Measurements from ENCODE around the gene OLFM1. TPM values are rescaled to one million over a fixed set of nuclear protein-coding genes. Genes with fewer than 3 reads are reported as not detected.
A peak's percentile ranks its signal among the peaks of the same experiment; 100 is the strongest.

The OLFM1 gene
- total and polyA plus RNA-seq, 4 donors: 2.0 to 5.9 (median 4.4) TPM

DNA sequence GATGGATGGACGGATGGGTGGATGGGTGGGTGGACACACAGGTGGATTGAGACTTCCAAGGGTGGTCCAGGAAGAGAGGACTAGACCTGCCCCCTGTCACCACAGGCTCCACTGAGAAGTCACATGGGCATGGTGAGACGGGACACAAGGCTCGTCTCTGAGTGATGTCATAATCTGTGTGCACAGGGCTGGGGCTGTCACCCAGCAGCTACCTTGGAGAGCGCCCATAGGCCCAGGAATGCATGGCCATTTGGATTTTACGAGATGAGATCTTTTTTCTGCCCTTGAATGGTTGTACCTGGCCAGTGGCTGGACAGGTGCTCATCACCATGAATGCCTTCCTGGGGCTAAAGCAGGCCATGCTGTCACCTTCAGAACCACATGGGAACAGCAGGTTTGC, 3.1 kb downstream of the OLFM1 start:
- Histone ChIP-seq H3K4me1 (ENCODE audit: control insufficient read depth in 4 of 4, insufficient read depth in 4 of 4, low read length in 3 of 4) (peaks cover 6 to 20% (median 13%) of the 10 kb centered on the region in 4 donors), H3K4me3 (ENCODE audit: low read depth in 1 of 3, low read length in 3 of 3) (no peak overlapping the region), H3K36me3 (ENCODE audit: control insufficient read depth in 4 of 4, insufficient read depth in 3 of 4, low read depth in 1 of 4, low read length in 3 of 4) (no peaks in the 10 kb centered on the region), H3K27me3 (ENCODE audit: control insufficient read depth in 4 of 4, insufficient read depth in 4 of 4, low read length in 3 of 4) (peaks cover 0 to 7% (median 2%) of the 10 kb centered on the region in 4 donors), H3K9ac (ENCODE audit: low read depth in 1 of 2, low read length in 2 of 2) (no peak overlapping the region), H3K27ac (ENCODE audit: low read depth in 1 of 2, low read length in 2 of 2) (no peak overlapping the region), H3K9me3 (ENCODE audit: control insufficient read depth in 4 of 4, low read length in 3 of 4) (no peaks in the 10 kb centered on the region)
- 45% methylated on average over 5 of the region's 5 CpGs for WGBS
- no peak for TF ChIP-seq FOXA1 (IDR thresholded peaks at IDR 0.05)
- TF ChIP-seq JUND (IDR thresholded peaks at IDR 0.05): no peak
- TF ChIP-seq, protein P1, sequence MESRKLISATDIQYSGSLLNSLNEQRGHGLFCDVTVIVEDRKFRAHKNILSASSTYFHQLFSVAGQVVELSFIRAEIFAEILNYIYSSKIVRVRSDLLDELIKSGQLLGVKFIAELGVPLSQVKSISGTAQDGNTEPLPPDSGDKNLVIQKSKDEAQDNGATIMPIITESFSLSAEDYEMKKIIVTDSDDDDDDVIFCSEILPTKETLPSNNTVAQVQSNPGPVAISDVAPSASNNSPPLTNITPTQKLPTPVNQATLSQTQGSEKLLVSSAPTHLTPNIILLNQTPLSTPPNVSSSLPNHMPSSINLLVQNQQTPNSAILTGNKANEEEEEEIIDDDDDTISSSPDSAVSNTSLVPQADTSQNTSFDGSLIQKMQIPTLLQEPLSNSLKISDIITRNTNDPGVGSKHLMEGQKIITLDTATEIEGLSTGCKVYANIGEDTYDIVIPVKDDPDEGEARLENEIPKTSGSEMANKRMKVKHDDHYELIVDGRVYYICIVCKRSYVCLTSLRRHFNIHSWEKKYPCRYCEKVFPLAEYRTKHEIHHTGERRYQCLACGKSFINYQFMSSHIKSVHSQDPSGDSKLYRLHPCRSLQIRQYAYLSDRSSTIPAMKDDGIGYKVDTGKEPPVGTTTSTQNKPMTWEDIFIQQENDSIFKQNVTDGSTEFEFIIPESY (IDR thresholded peaks at IDR 0.05): no peak
- TF ChIP-seq, protein P2, sequence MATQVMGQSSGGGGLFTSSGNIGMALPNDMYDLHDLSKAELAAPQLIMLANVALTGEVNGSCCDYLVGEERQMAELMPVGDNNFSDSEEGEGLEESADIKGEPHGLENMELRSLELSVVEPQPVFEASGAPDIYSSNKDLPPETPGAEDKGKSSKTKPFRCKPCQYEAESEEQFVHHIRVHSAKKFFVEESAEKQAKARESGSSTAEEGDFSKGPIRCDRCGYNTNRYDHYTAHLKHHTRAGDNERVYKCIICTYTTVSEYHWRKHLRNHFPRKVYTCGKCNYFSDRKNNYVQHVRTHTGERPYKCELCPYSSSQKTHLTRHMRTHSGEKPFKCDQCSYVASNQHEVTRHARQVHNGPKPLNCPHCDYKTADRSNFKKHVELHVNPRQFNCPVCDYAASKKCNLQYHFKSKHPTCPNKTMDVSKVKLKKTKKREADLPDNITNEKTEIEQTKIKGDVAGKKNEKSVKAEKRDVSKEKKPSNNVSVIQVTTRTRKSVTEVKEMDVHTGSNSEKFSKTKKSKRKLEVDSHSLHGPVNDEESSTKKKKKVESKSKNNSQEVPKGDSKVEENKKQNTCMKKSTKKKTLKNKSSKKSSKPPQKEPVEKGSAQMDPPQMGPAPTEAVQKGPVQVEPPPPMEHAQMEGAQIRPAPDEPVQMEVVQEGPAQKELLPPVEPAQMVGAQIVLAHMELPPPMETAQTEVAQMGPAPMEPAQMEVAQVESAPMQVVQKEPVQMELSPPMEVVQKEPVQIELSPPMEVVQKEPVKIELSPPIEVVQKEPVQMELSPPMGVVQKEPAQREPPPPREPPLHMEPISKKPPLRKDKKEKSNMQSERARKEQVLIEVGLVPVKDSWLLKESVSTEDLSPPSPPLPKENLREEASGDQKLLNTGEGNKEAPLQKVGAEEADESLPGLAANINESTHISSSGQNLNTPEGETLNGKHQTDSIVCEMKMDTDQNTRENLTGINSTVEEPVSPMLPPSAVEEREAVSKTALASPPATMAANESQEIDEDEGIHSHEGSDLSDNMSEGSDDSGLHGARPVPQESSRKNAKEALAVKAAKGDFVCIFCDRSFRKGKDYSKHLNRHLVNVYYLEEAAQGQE (IDR thresholded peaks at IDR 0.05): peak; percentile 96
- TF ChIP-seq, protein P3, sequence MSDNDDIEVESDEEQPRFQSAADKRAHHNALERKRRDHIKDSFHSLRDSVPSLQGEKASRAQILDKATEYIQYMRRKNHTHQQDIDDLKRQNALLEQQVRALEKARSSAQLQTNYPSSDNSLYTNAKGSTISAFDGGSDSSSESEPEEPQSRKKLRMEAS (IDR thresholded peaks at IDR 0.05): no peak
- TF ChIP-seq HNF4A (conservative IDR thresholded peaks at IDR 0.05): no peak
- no peak for DNase-seq (ENCODE audit: low spot score)

DNA sequence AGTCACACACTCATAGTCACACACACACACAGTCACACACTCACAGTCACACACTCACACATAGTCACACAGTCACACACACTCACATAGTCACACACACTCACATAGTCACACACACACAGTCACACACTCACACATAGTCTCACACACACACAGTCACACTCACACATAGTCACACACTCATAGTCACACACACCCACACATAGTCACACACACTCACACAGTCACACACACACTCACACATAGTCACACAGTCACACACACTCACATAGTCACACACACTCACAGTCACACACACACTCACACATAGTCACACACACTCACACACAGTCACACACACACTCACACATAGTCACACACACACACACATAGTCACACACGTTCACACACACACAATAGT, 4.1 kb downstream of the OLFM1 start:
- no peak for DNase-seq (ENCODE audit: low spot score)
- WGBS: 75% methylated on average over 1 of the region's 1 CpG
- Histone ChIP-seq H3K4me1 (ENCODE audit: control insufficient read depth in 4 of 4, insufficient read depth in 4 of 4, low read length in 3 of 4) (peaks cover 0 to 10% (median 7%) of the 10 kb centered on the region in 4 donors), H3K9ac (ENCODE audit: low read depth in 1 of 2, low read length in 2 of 2) (no peak overlapping the region), H3K27me3 (ENCODE audit: control insufficient read depth in 4 of 4, insufficient read depth in 4 of 4, low read length in 3 of 4) (peaks cover 0 to 7% (median 2%) of the 10 kb centered on the region in 4 donors), H3K9me3 (ENCODE audit: control insufficient read depth in 4 of 4, low read length in 3 of 4) (no peaks in the 10 kb centered on the region), H3K36me3 (ENCODE audit: control insufficient read depth in 4 of 4, insufficient read depth in 3 of 4, low read depth in 1 of 4, low read length in 3 of 4) (no peaks in the 10 kb centered on the region), H3K27ac (ENCODE audit: low read depth in 1 of 2, low read length in 2 of 2) (no peak overlapping the region), H3K4me3 (ENCODE audit: low read depth in 1 of 3, low read length in 3 of 3) (no peak overlapping the region)
- TF ChIP-seq, protein P4, sequence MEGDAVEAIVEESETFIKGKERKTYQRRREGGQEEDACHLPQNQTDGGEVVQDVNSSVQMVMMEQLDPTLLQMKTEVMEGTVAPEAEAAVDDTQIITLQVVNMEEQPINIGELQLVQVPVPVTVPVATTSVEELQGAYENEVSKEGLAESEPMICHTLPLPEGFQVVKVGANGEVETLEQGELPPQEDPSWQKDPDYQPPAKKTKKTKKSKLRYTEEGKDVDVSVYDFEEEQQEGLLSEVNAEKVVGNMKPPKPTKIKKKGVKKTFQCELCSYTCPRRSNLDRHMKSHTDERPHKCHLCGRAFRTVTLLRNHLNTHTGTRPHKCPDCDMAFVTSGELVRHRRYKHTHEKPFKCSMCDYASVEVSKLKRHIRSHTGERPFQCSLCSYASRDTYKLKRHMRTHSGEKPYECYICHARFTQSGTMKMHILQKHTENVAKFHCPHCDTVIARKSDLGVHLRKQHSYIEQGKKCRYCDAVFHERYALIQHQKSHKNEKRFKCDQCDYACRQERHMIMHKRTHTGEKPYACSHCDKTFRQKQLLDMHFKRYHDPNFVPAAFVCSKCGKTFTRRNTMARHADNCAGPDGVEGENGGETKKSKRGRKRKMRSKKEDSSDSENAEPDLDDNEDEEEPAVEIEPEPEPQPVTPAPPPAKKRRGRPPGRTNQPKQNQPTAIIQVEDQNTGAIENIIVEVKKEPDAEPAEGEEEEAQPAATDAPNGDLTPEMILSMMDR (IDR thresholded peaks at IDR 0.05; ENCODE audit: low read depth, low read length, missing input control): no peak
- TF ChIP-seq, protein P3 (IDR thresholded peaks at IDR 0.05): no peak
- no peak for TF ChIP-seq HNF4A (conservative IDR thresholded peaks at IDR 0.05)
- TF ChIP-seq HNF4G (IDR thresholded peaks at IDR 0.05): no peak

DNA sequence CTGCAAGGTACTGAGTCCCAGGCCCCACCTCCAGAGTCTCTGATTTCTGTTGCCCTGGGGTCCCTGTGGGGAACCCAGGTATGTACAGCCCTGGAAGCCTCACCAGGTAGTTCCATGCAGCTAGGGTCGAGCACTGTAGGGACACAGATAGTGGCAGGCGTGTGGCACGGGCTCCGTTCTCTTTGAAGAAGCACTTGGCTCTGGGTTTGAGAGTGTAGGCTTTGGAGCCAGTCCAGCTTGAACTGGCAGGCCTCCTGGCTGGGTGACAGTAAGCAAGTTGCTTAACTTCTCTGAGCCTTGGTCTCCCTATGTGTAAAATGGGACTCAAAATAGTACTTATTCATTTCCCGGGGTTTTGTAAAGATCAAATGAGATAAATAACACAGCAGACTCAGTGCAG, 5.6 kb downstream of the OLFM1 start:
- DNase-seq (ENCODE audit: low spot score): no peak
- Histone ChIP-seq H3K27ac (ENCODE audit: low read depth in 1 of 2, low read length in 2 of 2) (no peak overlapping the region), H3K9me3 (ENCODE audit: control insufficient read depth in 4 of 4, low read length in 3 of 4) (no peaks in the 10 kb centered on the region), H3K9ac (ENCODE audit: low read depth in 1 of 2, low read length in 2 of 2) (no peak overlapping the region), H3K27me3 (ENCODE audit: control insufficient read depth in 4 of 4, insufficient read depth in 4 of 4, low read length in 3 of 4) (peaks cover 0 to 4% (median 2%) of the 10 kb centered on the region in 4 donors), H3K36me3 (ENCODE audit: control insufficient read depth in 4 of 4, insufficient read depth in 3 of 4, low read depth in 1 of 4, low read length in 3 of 4) (no peaks in the 10 kb centered on the region), H3K4me1 (ENCODE audit: control insufficient read depth in 4 of 4, insufficient read depth in 4 of 4, low read length in 3 of 4) (no peaks in the 10 kb centered on the region), H3K4me3 (ENCODE audit: low read depth in 1 of 3, low read length in 3 of 3) (no peak overlapping the region)
- WGBS: 61% methylated on average over 5 of the region's 5 CpGs
- no peak for TF ChIP-seq RXRA (IDR thresholded peaks at IDR 0.05)

Measured in liver (tissue), 9 donors.